HFF-Myc (cell line): ENCODE measurements around the gene OR52R1.

Experiments
- DNase-seq: peaks from one replicate; pipeline ENCODE4 v3.0.0-alpha.2; 2011; ENCODE audit warnings: low read depth; ENCODE audit errors: extremely low read depth
- H3K4me3 ChIP-seq: replicated peaks from 2 replicates; pipeline ENCODE4 v1.5.1; 2011; ENCODE audit warnings: low read depth, mild to moderate bottlenecking, control low read depth, low read length
- CTCF ChIP-seq: IDR thresholded peaks from 2 replicates; pipeline ENCODE4 v1.5.1; 2012; ENCODE audit warnings: mild to moderate bottlenecking, low read depth, low read length, control low read depth; ENCODE audit errors: missing control alignments

OR52R1 gene

GRCh38 chr11:4804280-4804679, at the start of gene OR52R1:
Gene OR52R1, minus strand, starts transcription at chr11:4804380. Its CDS starts 0 bp downstream, at chr11:4804380.
- no peak within 1 kb of the TSS for H3K4me3 ChIP-seq
- no peak for DNase-seq
- no peak for TF ChIP-seq CTCF

GRCh38 chr11:4851033-4851432, 46.9 kb upstream of the OR52R1 start:
- no peak for DNase-seq
- no peak overlapping the region for H3K4me3 ChIP-seq
- TF ChIP-seq CTCF = no peak

GRCh38 chr11:4848908-4849532, 44.8 kb upstream of the OR52R1 start, which contains the start of gene OR51S1:
Gene OR51S1, minus strand, starts transcription at chr11:4849208. Its CDS starts 0 bp downstream, at chr11:4849208.
- TF ChIP-seq CTCF = no peak
- H3K4me3 ChIP-seq = no peak within 1 kb of the TSS
- DNase-seq = no peak

- TF ChIP-seq CTCF = no peak
- no peak overlapping the region for H3K4me3 ChIP-seq
- DNase-seq = no peak
Observed at GRCh38 chr11:4839851-4840549, 35.8 kb upstream of the OR52R1 start.

- DNase-seq = no peak
- no peak overlapping the region for H3K4me3 ChIP-seq
- no peak for TF ChIP-seq CTCF
Observed at GRCh38 chr11:4830909-4831308, 26.7 kb upstream of the OR52R1 start.

- H3K4me3 ChIP-seq = no peak overlapping the region
- no peak for TF ChIP-seq CTCF
- DNase-seq = no peak
Observed at GRCh38 chr11:4830346-4830745, 26.2 kb upstream of the OR52R1 start.
